Pancreas (tissue), 10 donors: ENCODE measurements around the gene NEURL3. TPM values are rescaled to one million over a fixed set of nuclear protein-coding genes. Genes with fewer than 3 reads are reported as not detected.

ENCODE experiments used
- ATAC-seq, 4 donors: fragments of 200-7000 bp; cut with Tn5 transposase; one replicate each; pipeline versions ENCODE4 v1.8.0 to v1.9.1; 2020; ENCODE audit warnings: mild to moderate bottlenecking in 4 of 4, moderate library complexity in 4 of 4
- DNase-seq, 6 donors: peaks; one replicate each; pipeline ENCODE4 v3.0.0-alpha.2; 2020
- FAIRE-seq: peaks from 2 replicates; lab custom pipeline; 2012; peaks lifted over from hg19 to GRCh38; lab: Jason Lieb, UNC
- H3K27ac ChIP-seq, 4 donors: fragments of 200-600 bp; sonication (generic); 1 replicate in 3 of 4; 2 replicates in 1 of 4; pipeline versions ENCODE4 v1.5.0 to v1.8.0; 2020
- H3K27me3 ChIP-seq, 4 donors: fragments of 200-600 bp; one replicate each; pipeline ENCODE4 v1.8.0; 2021
- H3K36me3 ChIP-seq, 3 donors: fragments of 200-600 bp; sonication (generic) in 1 of 3; one replicate each; pipeline versions ENCODE4 v1.5.0 to v1.8.0; 2020 to 2021
- H3K4me1 ChIP-seq, 3 donors: fragments of 200-600 bp; one replicate each; pipeline ENCODE4 v1.8.0; 2021
- H3K4me3 ChIP-seq, 4 donors: fragments of 200-600 bp; sonication (generic) in 2 of 4; one replicate each; pipeline versions ENCODE4 v1.5.0 to v1.8.0; 2020 to 2021
- H3K9me3 ChIP-seq, 4 donors: fragments of 200-600 bp; one replicate each; pipeline ENCODE4 v1.8.0; 2021
- CTCF ChIP-seq, 4 donors: fragments of 200-600 bp; sonication (generic) in 3 of 4; IDR thresholded peaks; one replicate each; pipeline versions ENCODE4 v1.5.0 to v1.8.0; 2021; ENCODE audit warnings: antibody characterized with exemption in 4 of 4
- WGBS, 2 donors: extraction: QIAGEN DNeasy Blood & Tissue Kit; methylation state at CpG; one replicate each; pipeline ENCODE4 v1.1.7; 2013; 5-methylcytosine and 5-hydroxymethylcytosine counted together
- intact Hi-C, 3 donors: fragments of 100-400 bp; cut with DNase I; formaldehyde crosslinking; loops; one replicate each; pipeline versions ENCODE4 v1.11.1 to v1.14.2; 2022
- polyA plus RNA-seq, 2 donors: library from polyadenylated mRNA; stranded (reverse); fragments of 200-250 nt; gene quantifications; one replicate each; pipeline ENCODE4 v1.2.3, GENCODE V29; 2013
- total RNA-seq, 6 donors: library from RNA; stranded (reverse); fragmentation: NEBNext Ultra II Directional in 4 of 6; extraction: Animal tissue kit (Norgen Biotek cat#: 25700) in 4 of 6; gene quantifications; one replicate each; pipeline versions ENCODE4 v1.2.1 to v1.2.4, GENCODE V29; 2021 to 2023
- donor health status: healthy with polysubstance abuse.
- donor health status: DM: no; HTN: no; CAD: no; lungs with moderate emphysema.
- donor health status: DM: no; HTN: no; CAD: no.
- donor health status: control.
- donor health status: control.
- donor health status: Bipolar disorder and iron deficiency.
- donor health status: DM: yes; HTN: yes; CAD: no.
- donor health status: DM: no; HTN: no; CAD: no.
- donor health status: DM: no; HTN: no; CAD: no.
- donor health status: DM: yes; HTN: yes; CAD: no.

Gene NEURL3
- total and polyA plus RNA-seq, 8 donors, result 8.6 to 73.5 (median 18.6) TPM

- Histone ChIP-seq H3K4me1 (peaks cover 0 to 23% (median 3%) of the 10 kb centered on the region in 3 donors), H3K4me3 (no peak overlapping the region), H3K27ac (peak overlapping the region in 2 of 4 donors; percentile 73 to 79), H3K9me3 (no peaks in the 10 kb centered on the region), H3K36me3 (no peaks in the 10 kb centered on the region), H3K27me3 (no peaks in the 10 kb centered on the region)
- no peak for TF ChIP-seq CTCF (IDR thresholded peaks at IDR 0.05)
- 85 to 90% methylated on average over 9 of the region's 9 CpGs for WGBS, 2 donors
- intact Hi-C loops, result no loop called here
- ATAC-seq (no peak), DNase-seq (no peak), FAIRE-seq (no peak)
Observed at GRCh38 chr2:96531366-96531765, 26.2 kb upstream of the NEURL3 start.

GRCh38 chr2:96530474-96531357 is 25.6 kb upstream of the NEURL3 start:
- intact Hi-C loops, result no loop called here

GRCh38 chr2:96530144-96530430 is 24.9 kb upstream of the NEURL3 start:
- ATAC-seq (no peak), FAIRE-seq (no peak), DNase-seq (no peak)
- Histone ChIP-seq H3K9me3 (no peaks in the 10 kb centered on the region), H3K4me3 (no peak overlapping the region), H3K36me3 (no peaks in the 10 kb centered on the region), H3K27ac (no peak overlapping the region), H3K4me1 (peaks cover 0 to 23% (median 3%) of the 10 kb centered on the region in 3 donors), H3K27me3 (no peaks in the 10 kb centered on the region)
- 55 to 64% methylated on average over 6 of the region's 6 CpGs for WGBS, 2 donors
- no peak for TF ChIP-seq CTCF (IDR thresholded peaks at IDR 0.05)
- intact Hi-C loops, result no loop called here

More at GRCh38 chr2:96530474-96531357, 25.6 kb upstream of the NEURL3 start:
- DNase-seq, result no peak
- no peaks in the 10 kb centered on the region for H3K36me3 ChIP-seq
- no peaks in the 10 kb centered on the region for H3K9me3 ChIP-seq
- H3K27ac ChIP-seq, result no peak overlapping the region
- FAIRE-seq, result no peak
- H3K27me3 ChIP-seq, result no peaks in the 10 kb centered on the region
- no peak for TF ChIP-seq CTCF (IDR thresholded peaks at IDR 0.05)
- no peak overlapping the region for H3K4me3 ChIP-seq
- ATAC-seq, result no peak
- H3K4me1 ChIP-seq, result peaks cover 0 to 23% (median 3%) of the 10 kb centered on the region in 3 donors
- WGBS, 2 donors, result 77 to 84% methylated on average over 16 of the region's 16 CpGs

- intact Hi-C loops, result no loop called here
- ATAC-seq (no peak), DNase-seq (no peak), FAIRE-seq (no peak)
- Histone ChIP-seq H3K27me3 (no peaks in the 10 kb centered on the region), H3K9me3 (no peaks in the 10 kb centered on the region), H3K4me1 (peaks cover 0 to 20% (median 3%) of the 10 kb centered on the region in 3 donors), H3K27ac (no peak overlapping the region), H3K36me3 (no peaks in the 10 kb centered on the region), H3K4me3 (no peak overlapping the region)
- WGBS, 2 donors, result 75 to 89% methylated on average over 9 of the region's 9 CpGs
- no peak for TF ChIP-seq CTCF (IDR thresholded peaks at IDR 0.05)
Observed at GRCh38 chr2:96529376-96530143, 24.4 kb upstream of the NEURL3 start.
